Thoracic aorta (tissue), 2 donors: Measurements from ENCODE around the gene IFRD2. TPM values are rescaled to one million over a fixed set of nuclear protein-coding genes. Genes with fewer than 3 reads are reported as not detected.

Experiments
- ATAC-seq: fragments of 150-250 bp; one replicate; pipeline ENCODE4 v1.8.0; 2017; ENCODE audit warnings: low read depth; ENCODE audit not compliant: insufficient number of reproducible peaks, low FRiP score
- DNase-seq: peaks from one replicate; pipeline ENCODE4 v3.0.0-alpha.2; 2020; ENCODE audit warnings: low spot score
- H3K27ac ChIP-seq, 2 donors: fragments of 200-600 bp; sonication (generic); 1 replicate in 1 of 2; 2 replicates in 1 of 2; pipeline ENCODE4 v1.5.1; 2016; ENCODE audit warnings: mild to moderate bottlenecking in 2 of 2, moderate library complexity in 2 of 2
- H3K27me3 ChIP-seq: fragments of 200-600 bp; sonication (generic); replicated peaks from 2 replicates; pipeline ENCODE4 v1.6.0; 2016; ENCODE audit warnings: mild to moderate bottlenecking; ENCODE audit not compliant: insufficient read depth
- H3K36me3 ChIP-seq: fragments of 200-600 bp; sonication (generic); one replicate; pipeline ENCODE4 v1.5.1; 2016
- H3K4me1 ChIP-seq, 2 donors: fragments of 200-600 bp; sonication (generic); 1 replicate in 1 of 2; 2 replicates in 1 of 2; pipeline versions ENCODE4 v1.5.1 to v1.6.0; 2016; ENCODE audit warnings: low read depth in 2 of 2, mild to moderate bottlenecking in 1 of 2; ENCODE audit not compliant: control insufficient read depth in 1 of 2
- H3K4me3 ChIP-seq: fragments of 200-600 bp; sonication (generic); 2 replicates; pipeline ENCODE4 v1.5.1; 2016; ENCODE audit warnings: mild to moderate bottlenecking
- H3K9me3 ChIP-seq: fragments of 200-600 bp; sonication (generic); 2 replicates; pipeline ENCODE4 v1.5.1; 2016
- total RNA-seq, 2 donors: library from RNA; depleted of rRNA; stranded (reverse); fragments of >200 nt; gene quantifications; one replicate each; pipeline versions ENCODE4 v1.1.0 to v1.2.3, GENCODE V29; 2016
- TF ChIP-seq, protein P1 (sequence below): fragments of 200-600 bp; sonication (generic); IDR thresholded peaks from one replicate; pipeline ENCODE4 v1.5.1; 2019; ENCODE audit warnings: antibody characterized with exemption

IFRD2 gene
- total RNA-seq, 2 donors from 2014 or later = 43.3 to 118 TPM

DNA sequence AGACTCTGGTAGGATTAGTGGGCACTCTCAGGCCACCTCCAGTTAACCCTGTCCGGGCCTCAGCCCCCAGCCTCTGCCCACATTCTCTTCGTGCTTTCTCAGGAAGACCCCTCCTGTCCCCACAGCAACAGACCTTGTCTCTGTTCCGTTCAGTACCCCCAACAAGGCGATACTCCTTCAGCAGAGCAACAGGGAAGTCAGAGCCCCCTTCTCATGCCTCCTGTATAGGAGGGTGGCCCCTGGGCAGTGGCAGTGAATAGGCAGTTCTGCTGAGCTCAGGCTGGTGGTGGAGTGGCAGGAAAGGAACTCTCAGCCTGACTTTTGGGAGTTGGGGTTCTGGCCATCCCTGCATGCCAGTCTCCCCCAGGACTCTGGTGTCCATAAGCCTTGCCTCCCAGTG is 22.8 kb downstream of the IFRD2 start:
- Histone ChIP-seq H3K4me1 (peaks cover 25 to 69% of the 10 kb centered on the region in 2 donors), H3K36me3 (no peaks in the 10 kb centered on the region), H3K27ac (peak overlapping the region; percentile 87 to 98), H3K4me3 (peak overlapping the region; percentile 71), H3K27me3 (no peaks in the 10 kb centered on the region), H3K9me3 (no peaks in the 10 kb centered on the region)
- no peak for DNase-seq
- no peak for ATAC-seq
- TF ChIP-seq, protein P1, sequence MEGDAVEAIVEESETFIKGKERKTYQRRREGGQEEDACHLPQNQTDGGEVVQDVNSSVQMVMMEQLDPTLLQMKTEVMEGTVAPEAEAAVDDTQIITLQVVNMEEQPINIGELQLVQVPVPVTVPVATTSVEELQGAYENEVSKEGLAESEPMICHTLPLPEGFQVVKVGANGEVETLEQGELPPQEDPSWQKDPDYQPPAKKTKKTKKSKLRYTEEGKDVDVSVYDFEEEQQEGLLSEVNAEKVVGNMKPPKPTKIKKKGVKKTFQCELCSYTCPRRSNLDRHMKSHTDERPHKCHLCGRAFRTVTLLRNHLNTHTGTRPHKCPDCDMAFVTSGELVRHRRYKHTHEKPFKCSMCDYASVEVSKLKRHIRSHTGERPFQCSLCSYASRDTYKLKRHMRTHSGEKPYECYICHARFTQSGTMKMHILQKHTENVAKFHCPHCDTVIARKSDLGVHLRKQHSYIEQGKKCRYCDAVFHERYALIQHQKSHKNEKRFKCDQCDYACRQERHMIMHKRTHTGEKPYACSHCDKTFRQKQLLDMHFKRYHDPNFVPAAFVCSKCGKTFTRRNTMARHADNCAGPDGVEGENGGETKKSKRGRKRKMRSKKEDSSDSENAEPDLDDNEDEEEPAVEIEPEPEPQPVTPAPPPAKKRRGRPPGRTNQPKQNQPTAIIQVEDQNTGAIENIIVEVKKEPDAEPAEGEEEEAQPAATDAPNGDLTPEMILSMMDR = no peak

DNA sequence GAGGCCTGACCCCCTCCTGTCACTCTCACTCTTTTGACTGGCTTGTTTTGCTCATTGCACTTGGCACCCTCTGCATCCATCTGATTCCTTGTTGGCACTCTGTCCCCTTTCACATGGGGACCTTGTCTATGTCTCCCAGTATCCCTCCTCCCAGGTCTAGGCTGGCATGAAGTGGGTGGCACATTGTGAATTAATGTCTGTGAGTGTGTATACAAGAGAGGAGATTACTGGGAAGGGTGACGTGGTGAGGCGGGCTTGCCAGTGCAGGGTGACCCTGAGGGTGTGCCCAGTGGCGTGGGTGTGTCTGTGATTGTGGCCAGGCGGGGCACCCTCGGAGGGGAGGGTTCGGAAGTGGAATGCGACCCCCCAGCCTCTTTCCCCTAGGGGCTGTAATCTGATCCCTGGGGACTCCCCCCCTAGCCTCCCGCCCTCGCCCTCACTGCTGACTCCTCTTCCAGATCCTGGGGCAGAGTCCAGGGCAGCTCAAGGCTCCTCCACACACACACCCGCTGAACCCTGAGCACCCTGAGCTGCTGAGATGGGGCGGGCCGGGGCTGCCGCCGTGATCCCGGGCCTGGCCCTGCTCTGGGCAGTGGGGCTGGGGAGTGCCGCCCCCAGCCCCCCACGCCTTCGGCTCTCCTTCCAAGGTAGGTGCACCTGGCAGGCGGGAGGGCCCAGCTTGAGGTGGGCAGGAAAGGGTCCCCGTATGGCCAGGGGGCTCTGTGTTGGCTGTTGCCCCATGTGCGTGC is 23.4 kb downstream of the IFRD2 start, which contains the start of gene SEMA3B:
Gene SEMA3B (plus strand): TSS at position 445 of the 749 bp plus-strand sequence. CDS start 94 bp downstream, at position 539.
- Histone ChIP-seq H3K9me3 (no peaks in the 10 kb centered on the region), H3K27me3 (no peaks in the 10 kb centered on the region), H3K4me1 (peaks cover 30 to 74% of the 10 kb centered on the region in 2 donors), H3K27ac (peak within 1 kb of the TSS; percentile 98), H3K36me3 (no peaks in the 10 kb centered on the region), H3K4me3 (peak within 1 kb of the TSS; percentile 71)
- ATAC-seq (peak; percentile 29), DNase-seq (peak; percentile 76)
- TF ChIP-seq, protein P1 = no peak

DNA sequence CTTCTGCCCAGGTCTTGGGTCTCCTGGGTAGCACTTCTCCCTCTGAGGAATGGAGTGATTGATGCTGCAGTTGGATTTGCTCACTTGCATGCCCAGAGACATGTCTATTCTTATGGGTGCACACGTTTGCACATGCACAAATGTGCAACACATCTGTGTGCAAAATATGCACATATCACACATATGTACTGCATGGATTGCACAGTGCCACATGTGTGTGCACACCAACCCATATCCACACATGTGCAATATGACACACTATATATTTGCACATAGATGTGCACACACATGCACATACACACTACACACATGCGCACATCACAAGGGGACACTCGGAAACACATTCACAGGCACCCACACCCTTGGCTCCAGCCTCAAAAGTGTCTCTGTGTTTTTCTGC is 24.0 kb downstream of the IFRD2 start:
- TF ChIP-seq, protein P1 = no peak
- Histone ChIP-seq H3K36me3 (no peaks in the 10 kb centered on the region), H3K9me3 (no peaks in the 10 kb centered on the region), H3K4me1 (peaks cover 33 to 78% of the 10 kb centered on the region in 2 donors), H3K27me3 (no peaks in the 10 kb centered on the region), H3K4me3 (peak overlapping the region; percentile 71), H3K27ac (peak overlapping the region; percentile 98)
- DNase-seq (no peak), ATAC-seq (no peak)

DNA sequence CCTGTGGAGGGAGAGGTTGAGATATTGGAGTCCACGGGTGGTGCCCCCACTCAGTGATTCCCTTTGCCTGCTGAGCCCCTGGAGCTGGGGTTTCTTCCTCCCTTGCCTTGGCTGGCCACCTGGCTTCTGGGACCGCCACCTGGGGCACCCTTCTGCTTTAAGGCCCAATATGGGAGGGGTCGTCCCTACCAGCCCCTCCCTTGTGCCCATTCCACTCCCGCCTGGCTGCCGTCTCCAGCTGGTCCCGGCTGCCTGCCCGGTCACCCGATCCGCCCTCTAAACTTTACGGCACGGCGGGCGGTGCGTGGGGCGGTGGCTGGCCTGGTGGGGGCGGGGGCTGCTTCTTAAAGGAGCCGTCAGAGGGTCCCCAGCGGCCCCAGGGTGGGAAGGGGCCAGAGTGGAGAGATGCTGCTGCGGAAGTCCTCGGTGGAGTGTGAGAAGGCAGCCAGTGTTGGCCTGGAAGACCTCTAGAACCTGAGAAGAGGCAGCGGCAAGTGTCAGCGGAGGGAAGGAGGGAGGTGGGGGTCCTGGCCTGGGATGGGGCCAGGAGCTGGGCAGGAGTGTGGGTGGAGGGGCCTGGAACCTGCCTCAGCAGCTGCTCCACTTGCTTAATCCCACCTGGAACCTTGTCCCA is 24.8 kb downstream of the IFRD2 start:
- no peaks in the 10 kb centered on the region for H3K27me3 ChIP-seq
- no peaks in the 10 kb centered on the region for H3K9me3 ChIP-seq
- no peaks in the 10 kb centered on the region for H3K36me3 ChIP-seq
- TF ChIP-seq, protein P1 = no peak
- DNase-seq = no peak
- no peak for ATAC-seq
- peak overlapping the region; percentile 98 for H3K27ac ChIP-seq
- H3K4me3 ChIP-seq = peak overlapping the region; percentile 71
- H3K4me1 ChIP-seq = peaks cover 33 to 83% of the 10 kb centered on the region in 2 donors

DNA sequence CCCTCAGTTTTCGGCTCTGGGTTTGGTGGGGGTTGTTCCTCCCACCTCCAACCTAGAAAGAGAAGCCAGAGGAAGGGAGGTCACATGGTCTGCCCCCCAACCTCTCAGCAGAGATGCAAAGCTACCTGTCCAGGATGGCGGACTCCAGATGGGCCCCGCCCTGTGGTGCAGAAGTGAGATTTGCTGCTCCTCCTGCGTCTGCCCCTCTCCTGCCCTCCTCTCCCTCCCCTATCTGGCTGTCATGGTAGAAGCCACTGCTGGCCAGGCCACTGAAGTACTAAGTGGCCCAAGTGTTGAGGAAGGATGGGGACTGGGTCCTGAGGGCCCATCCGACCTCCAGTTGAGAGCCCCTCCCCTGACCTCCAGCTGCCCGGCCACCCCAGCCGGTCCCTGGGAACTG is 25.4 kb downstream of the IFRD2 start:
- Histone ChIP-seq H3K27ac (peak overlapping the region; percentile 98), H3K27me3 (no peaks in the 10 kb centered on the region), H3K36me3 (no peaks in the 10 kb centered on the region), H3K4me3 (peak overlapping the region; percentile 71), H3K9me3 (no peaks in the 10 kb centered on the region), H3K4me1 (peaks cover 33 to 86% of the 10 kb centered on the region in 2 donors)
- DNase-seq = no peak
- TF ChIP-seq, protein P1 = no peak
- no peak for ATAC-seq
